Measurements from ENCODE around the gene TMEM201. TPM values are rescaled to one million over a fixed set of nuclear protein-coding genes. Genes with fewer than 3 reads are reported as not detected.

The TMEM201 gene
- total and polyA plus RNA-seq, 12 donors = 10.7 to 26.0 (median 18.2) TPM

GRCh38 chr1:9604836-9605235 is 16.1 kb downstream of the TMEM201 start:
- WGBS, 2 donors = 90 to 93% methylated on average over 15 of the region's 15 CpGs
- intact Hi-C loops (cut with DNase I) = no loop called here
- no peak for TF ChIP-seq CTCF (IDR thresholded peaks at IDR 0.05)
- peaks cover 0 to 13% (median 0%) of the 10 kb centered on the region in 9 donors for H3K4me1 ChIP-seq
- peaks cover 0 to 91% (median 24%) of the 10 kb centered on the region in 9 donors for H3K36me3 ChIP-seq
- H3K9me3 ChIP-seq = no peaks in the 10 kb centered on the region
- DNase-seq (no peak), ATAC-seq (no peak)
- no peak overlapping the region for H3K27ac ChIP-seq
- no peak overlapping the region for H3K4me3 ChIP-seq
- H3K27me3 ChIP-seq = no peaks in the 10 kb centered on the region

- TF ChIP-seq CTCF (IDR thresholded peaks at IDR 0.05) = no peak
- no peak for DNase-seq
- intact Hi-C loops (cut with DNase I) = no loop called here
- H3K27me3 ChIP-seq = no peaks in the 10 kb centered on the region
- ATAC-seq = no peak
- H3K4me3 ChIP-seq = no peak overlapping the region
- H3K36me3 ChIP-seq = peaks cover 0 to 91% (median 21%) of the 10 kb centered on the region in 9 donors
- peaks cover 0 to 13% (median 0%) of the 10 kb centered on the region in 9 donors for H3K4me1 ChIP-seq
- WGBS, 2 donors = 97% methylated on average over 14 of the region's 14 CpGs
- no peak overlapping the region for H3K27ac ChIP-seq
- no peaks in the 10 kb centered on the region for H3K9me3 ChIP-seq
Observed at GRCh38 chr1:9605946-9606455, 17.3 kb downstream of the TMEM201 start.

- Histone ChIP-seq H3K9me3 (no peaks in the 10 kb centered on the region), H3K27me3 (no peaks in the 10 kb centered on the region), H3K36me3 (peaks cover 0 to 91% (median 16%) of the 10 kb centered on the region in 9 donors), H3K27ac (peak overlapping the region in 2 of 10 donors; percentile 9 to 39), H3K4me3 (no peak overlapping the region), H3K4me1 (peaks cover 0 to 13% (median 0%) of the 10 kb centered on the region in 9 donors)
- no peak for ATAC-seq
- DNase-seq = no peak
- no peak for TF ChIP-seq CTCF (IDR thresholded peaks at IDR 0.05)
- intact Hi-C loops (cut with DNase I) = no loop called here
- WGBS, 2 donors = 84 to 85% methylated on average over 21 of the region's 21 CpGs
Observed at GRCh38 chr1:9606458-9606857, 17.7 kb downstream of the TMEM201 start.

GRCh38 chr1:9606948-9607347 is 18.2 kb downstream of the TMEM201 start:
- intact Hi-C loops (cut with DNase I) = no loop called here
- H3K36me3 ChIP-seq = peaks cover 0 to 91% (median 13%) of the 10 kb centered on the region in 9 donors
- ATAC-seq (peak in 6 of 8 donors; percentile 31 to 68 (median 60)), DNase-seq (no peak)
- no peak overlapping the region for H3K4me3 ChIP-seq
- H3K27ac ChIP-seq = peak overlapping the region in 2 of 10 donors; percentile 9 to 39
- no peaks in the 10 kb centered on the region for H3K9me3 ChIP-seq
- H3K4me1 ChIP-seq = peaks cover 0 to 13% (median 0%) of the 10 kb centered on the region in 9 donors
- no peak for TF ChIP-seq CTCF (IDR thresholded peaks at IDR 0.05)
- no peaks in the 10 kb centered on the region for H3K27me3 ChIP-seq
- WGBS, 2 donors = 37 to 49% methylated on average over 10 of the region's 10 CpGs
